ENCODE data around the gene AGBL3.

The AGBL3 gene

GRCh38 chr7:135179321-135179925 lies 193.1 kb downstream of the AGBL3 start:
- peaks cover 30% of the 10 kb centered on the region for H3K9me3 ChIP-seq (ENCODE audit: control insufficient read depth, low read length)
- no peak overlapping the region for H3K4me3 ChIP-seq (ENCODE audit: insufficient read depth, low read depth, low read length, poor library complexity, severe bottlenecking)
- H3K27me3 ChIP-seq (replicated peaks; ENCODE audit: control insufficient read depth, insufficient read depth, low read length, poor library complexity, severe bottlenecking) = no peaks in the 10 kb centered on the region
- H3K4me1 ChIP-seq (ENCODE audit: control insufficient read depth, insufficient read depth, low read length, poor library complexity, severe bottlenecking) = no peaks in the 10 kb centered on the region
- H3K27ac ChIP-seq (ENCODE audit: insufficient read depth, low read length, poor library complexity, severe bottlenecking) = no peak overlapping the region
- no peak for DNase-seq
- H3K36me3 ChIP-seq (ENCODE audit: control insufficient read depth, insufficient read depth, low read length) = peaks cover 15% of the 10 kb centered on the region

- H3K9me3 ChIP-seq (ENCODE audit: control insufficient read depth, low read length) = peaks cover 30% of the 10 kb centered on the region
Observed at GRCh38 chr7:135180122-135180521, 193.8 kb downstream of the AGBL3 start.

GRCh38 chr7:135181261-135181928 lies 195.1 kb downstream of the AGBL3 start:
- Histone ChIP-seq H3K4me3 (ENCODE audit: insufficient read depth, low read depth, low read length, poor library complexity, severe bottlenecking) (no peak overlapping the region), H3K4me1 (ENCODE audit: control insufficient read depth, insufficient read depth, low read length, poor library complexity, severe bottlenecking) (no peaks in the 10 kb centered on the region), H3K36me3 (ENCODE audit: control insufficient read depth, insufficient read depth, low read length) (peaks cover 20% of the 10 kb centered on the region), H3K27ac (ENCODE audit: insufficient read depth, low read length, poor library complexity, severe bottlenecking) (no peak overlapping the region), H3K27me3 (replicated peaks; ENCODE audit: control insufficient read depth, insufficient read depth, low read length, poor library complexity, severe bottlenecking) (no peaks in the 10 kb centered on the region), H3K9me3 (ENCODE audit: control insufficient read depth, low read length) (peaks cover 30% of the 10 kb centered on the region)
- DNase-seq = no peak

More at GRCh38 chr7:135180122-135180521, 193.8 kb downstream of the AGBL3 start:
- Histone ChIP-seq H3K4me1 (ENCODE audit: control insufficient read depth, insufficient read depth, low read length, poor library complexity, severe bottlenecking) (no peaks in the 10 kb centered on the region), H3K36me3 (ENCODE audit: control insufficient read depth, insufficient read depth, low read length) (peaks cover 15% of the 10 kb centered on the region), H3K4me3 (ENCODE audit: insufficient read depth, low read depth, low read length, poor library complexity, severe bottlenecking) (no peak overlapping the region), H3K27me3 (replicated peaks; ENCODE audit: control insufficient read depth, insufficient read depth, low read length, poor library complexity, severe bottlenecking) (no peaks in the 10 kb centered on the region), H3K27ac (ENCODE audit: insufficient read depth, low read length, poor library complexity, severe bottlenecking) (no peak overlapping the region)
- DNase-seq = no peak

GRCh38 chr7:135181929-135182678 lies 195.8 kb downstream of the AGBL3 start:
- H3K4me1 ChIP-seq (ENCODE audit: control insufficient read depth, insufficient read depth, low read length, poor library complexity, severe bottlenecking) = no peaks in the 10 kb centered on the region
- peaks cover 26% of the 10 kb centered on the region for H3K36me3 ChIP-seq (ENCODE audit: control insufficient read depth, insufficient read depth, low read length)
- DNase-seq = no peak
- H3K9me3 ChIP-seq (ENCODE audit: control insufficient read depth, low read length) = peaks cover 30% of the 10 kb centered on the region
- no peak overlapping the region for H3K4me3 ChIP-seq (ENCODE audit: insufficient read depth, low read depth, low read length, poor library complexity, severe bottlenecking)
- H3K27ac ChIP-seq (ENCODE audit: insufficient read depth, low read length, poor library complexity, severe bottlenecking) = no peak overlapping the region
- no peaks in the 10 kb centered on the region for H3K27me3 ChIP-seq (replicated peaks; ENCODE audit: control insufficient read depth, insufficient read depth, low read length, poor library complexity, severe bottlenecking)

GRCh38 chr7:135183478-135183877 lies 197.2 kb downstream of the AGBL3 start:
- H3K36me3 ChIP-seq (ENCODE audit: control insufficient read depth, insufficient read depth, low read length) = peaks cover 38% of the 10 kb centered on the region
- no peaks in the 10 kb centered on the region for H3K27me3 ChIP-seq (replicated peaks; ENCODE audit: control insufficient read depth, insufficient read depth, low read length, poor library complexity, severe bottlenecking)
- no peaks in the 10 kb centered on the region for H3K4me1 ChIP-seq (ENCODE audit: control insufficient read depth, insufficient read depth, low read length, poor library complexity, severe bottlenecking)
- H3K27ac ChIP-seq (ENCODE audit: insufficient read depth, low read length, poor library complexity, severe bottlenecking) = no peak overlapping the region
- no peak for DNase-seq
- H3K4me3 ChIP-seq (ENCODE audit: insufficient read depth, low read depth, low read length, poor library complexity, severe bottlenecking) = no peak overlapping the region
- peaks cover 30% of the 10 kb centered on the region for H3K9me3 ChIP-seq (ENCODE audit: control insufficient read depth, low read length)

- Histone ChIP-seq H3K4me1 (ENCODE audit: control insufficient read depth, insufficient read depth, low read length, poor library complexity, severe bottlenecking) (no peaks in the 10 kb centered on the region), H3K36me3 (ENCODE audit: control insufficient read depth, insufficient read depth, low read length) (peaks cover 45% of the 10 kb centered on the region)
- DNase-seq = no peak
Observed at GRCh38 chr7:135184254-135184841, 198.0 kb downstream of the AGBL3 start.

More at GRCh38 chr7:135184254-135184841, 198.0 kb downstream of the AGBL3 start:
- H3K27ac ChIP-seq (ENCODE audit: insufficient read depth, low read length, poor library complexity, severe bottlenecking) = no peak overlapping the region
- H3K9me3 ChIP-seq (ENCODE audit: control insufficient read depth, low read length) = peaks cover 30% of the 10 kb centered on the region
- H3K4me3 ChIP-seq (ENCODE audit: insufficient read depth, low read depth, low read length, poor library complexity, severe bottlenecking) = no peak overlapping the region
- no peaks in the 10 kb centered on the region for H3K27me3 ChIP-seq (replicated peaks; ENCODE audit: control insufficient read depth, insufficient read depth, low read length, poor library complexity, severe bottlenecking)

Data from effector memory CD4-positive, alpha-beta T cell (primary cell).